22Rv1 (cell line): ENCODE data around the gene PGAM2.
"Not testable (repeated sequence)": the region's sequence is repeated elsewhere in the genome, so short reads cannot be mapped to it uniquely, and the experiment has no call there.

Experiments used
- CTCF ChIP-seq: fragments of 450-650 bp; IDR thresholded peaks from 2 replicates; pipeline ENCODE4 v1.5.1; 2017; ENCODE audit warnings: mild to moderate bottlenecking
- ZFX ChIP-seq: fragments of 450-650 bp; IDR thresholded peaks from 2 replicates; pipeline ENCODE4 v1.6.1; 2017; ENCODE audit warnings: antibody characterized with exemption, borderline replicate concordance

- not testable (repeated sequence) for TF ChIP-seq CTCF, ZFX
These were observed 26.3 kb downstream of the PGAM2 start for GRCh38 chr7:44038961-44039558.
